ENCODE results near the gene OPCML.

OPCML gene

DNA sequence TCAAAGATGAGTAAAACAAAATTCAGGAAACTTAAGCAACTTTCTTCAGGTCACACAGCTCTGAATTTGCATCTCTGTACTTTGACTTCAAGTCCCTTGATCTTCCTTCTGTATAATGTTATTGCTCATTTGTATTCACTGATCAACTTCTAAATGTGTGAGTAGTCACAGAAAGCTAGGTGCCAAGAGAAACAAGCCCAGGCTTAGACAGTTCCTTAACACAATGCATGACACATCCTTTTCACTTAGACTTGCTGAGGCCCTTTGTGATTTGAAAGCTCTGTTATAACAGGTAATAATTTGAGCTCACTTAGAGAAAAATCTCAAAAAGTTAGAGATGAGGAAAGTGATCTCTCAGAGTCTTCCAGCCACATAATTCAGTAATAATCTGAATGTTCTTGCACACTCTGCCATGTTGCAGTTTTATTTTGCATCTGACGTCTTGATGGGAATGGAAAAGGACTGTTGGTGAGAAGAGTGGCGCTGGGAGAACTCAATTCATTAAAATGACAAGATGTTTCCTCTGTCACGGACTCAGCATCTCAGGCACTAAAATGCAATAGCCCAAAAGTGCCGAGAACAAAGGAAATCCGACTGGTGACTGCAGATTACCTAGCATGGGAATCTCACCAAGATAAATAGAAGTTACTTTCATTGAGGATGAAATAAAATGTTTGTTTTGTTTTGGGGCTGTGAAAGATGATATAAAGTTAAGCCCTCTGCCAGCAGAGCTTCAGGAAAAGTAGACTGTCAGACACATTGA is 665.3 kb downstream of the OPCML start:
- DNase-seq, result no peak

DNA sequence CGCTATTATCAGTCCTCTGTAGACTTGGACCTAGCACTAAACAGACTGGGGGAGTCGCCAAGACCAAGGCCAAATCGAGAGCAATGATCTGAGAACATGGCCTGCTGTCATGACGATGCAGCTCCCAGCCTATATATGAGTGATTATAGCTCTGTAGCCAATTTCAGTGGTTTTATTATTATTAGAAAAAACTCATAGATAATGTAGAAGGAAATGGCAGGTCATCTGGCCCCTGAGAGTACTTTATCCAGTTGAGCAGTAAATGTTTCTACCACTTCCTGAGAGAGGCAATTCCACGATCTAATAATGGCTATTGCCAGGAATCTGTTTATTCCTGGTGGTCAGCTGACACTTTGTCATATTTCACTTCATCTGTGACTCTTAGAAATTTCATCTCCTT is 666.7 kb downstream of the OPCML start:
- DNase-seq, result no peak

DNA sequence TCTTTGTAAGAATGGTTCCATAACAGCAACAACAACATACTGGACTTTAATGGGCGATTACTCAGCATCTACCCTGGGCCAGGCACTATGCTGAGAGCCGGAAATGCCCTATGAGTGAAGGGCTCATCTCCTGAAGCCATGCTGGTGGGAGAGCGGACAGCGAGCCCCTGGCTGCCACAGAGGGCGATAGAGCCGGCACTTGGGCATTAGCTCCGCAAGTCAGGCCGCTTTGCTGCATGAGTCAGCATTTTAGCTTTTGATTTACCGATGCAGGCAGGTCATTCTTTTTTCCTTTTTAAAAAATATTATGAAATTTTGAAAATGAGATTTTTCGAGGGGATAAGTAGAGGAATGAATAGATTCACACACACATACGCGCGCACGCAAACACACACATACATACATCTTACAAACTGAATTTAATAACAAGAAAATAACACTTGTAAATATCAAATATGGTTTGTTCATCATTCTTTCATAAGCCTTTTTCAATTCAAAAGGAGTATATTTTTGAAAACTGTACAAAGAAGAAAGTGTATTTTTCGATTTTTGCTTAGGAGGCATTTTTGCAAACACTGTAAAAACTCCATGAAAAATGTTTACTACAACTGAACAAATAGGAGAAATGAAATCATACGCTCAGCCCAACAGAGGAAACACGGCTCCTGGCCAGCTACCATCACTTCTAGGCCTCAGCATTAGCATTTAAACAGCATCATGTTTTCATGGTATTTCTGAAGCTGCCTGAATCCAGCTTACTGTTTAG is 667.3 kb downstream of the OPCML start:
- no peak for DNase-seq

DNA sequence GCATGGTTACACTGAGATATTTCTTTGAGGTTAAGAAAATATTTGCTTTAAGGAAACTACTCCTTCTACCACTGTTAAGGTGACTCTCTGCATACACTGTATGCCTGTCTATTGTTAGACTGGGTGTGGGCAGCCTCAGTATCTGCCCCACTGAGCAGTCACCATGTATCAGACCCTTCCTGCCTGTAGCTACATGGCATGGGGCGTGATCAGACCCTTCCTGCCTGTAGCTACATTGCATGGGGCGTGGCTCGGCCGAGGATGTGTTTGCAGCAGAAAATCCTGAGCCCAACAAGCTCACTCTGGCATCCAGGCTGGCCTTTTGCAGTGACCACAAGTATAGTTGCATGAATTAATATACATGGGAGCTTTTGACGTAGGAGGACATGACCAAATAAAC is 669.4 kb downstream of the OPCML start:
- no peak for DNase-seq

DNA sequence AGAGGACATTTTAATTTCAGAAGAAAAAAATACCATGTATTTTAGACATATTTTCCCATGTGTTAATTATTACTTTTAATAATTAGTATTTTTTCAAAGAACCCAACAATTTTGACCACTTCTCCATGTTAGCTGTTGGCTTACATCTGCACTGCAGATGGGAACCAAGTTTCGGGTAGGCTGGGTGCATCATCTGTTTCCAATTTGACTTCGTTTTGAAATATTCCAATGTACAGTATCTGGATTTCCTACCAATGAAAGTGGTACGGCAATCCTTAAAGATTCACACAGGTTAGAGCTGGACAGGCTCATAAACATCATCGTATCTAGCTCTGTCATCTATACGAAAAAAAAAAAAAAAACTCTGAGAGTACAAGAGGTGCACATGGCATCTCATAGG is 670.2 kb downstream of the OPCML start:
- no peak for DNase-seq

DNA sequence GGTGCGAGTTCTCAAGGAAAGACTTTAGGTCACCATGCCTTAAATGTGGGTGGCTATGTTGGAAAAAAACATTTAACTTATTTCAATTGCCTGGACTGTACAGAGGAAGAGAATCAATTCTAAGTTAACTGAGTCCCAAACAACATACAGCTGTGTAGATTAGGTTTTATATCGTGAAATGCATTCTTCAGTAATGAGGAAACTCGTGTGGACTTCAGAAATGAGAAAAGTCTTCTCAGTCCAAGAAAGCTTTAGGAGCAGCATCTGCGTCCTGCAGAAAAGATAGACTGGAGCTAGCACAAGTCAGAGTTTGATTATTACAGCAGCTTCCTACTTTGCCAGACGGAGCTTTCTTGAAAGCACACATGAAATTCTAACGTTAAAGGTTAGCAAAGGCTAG is 673.0 kb downstream of the OPCML start:
- no peak for DNase-seq

DNA sequence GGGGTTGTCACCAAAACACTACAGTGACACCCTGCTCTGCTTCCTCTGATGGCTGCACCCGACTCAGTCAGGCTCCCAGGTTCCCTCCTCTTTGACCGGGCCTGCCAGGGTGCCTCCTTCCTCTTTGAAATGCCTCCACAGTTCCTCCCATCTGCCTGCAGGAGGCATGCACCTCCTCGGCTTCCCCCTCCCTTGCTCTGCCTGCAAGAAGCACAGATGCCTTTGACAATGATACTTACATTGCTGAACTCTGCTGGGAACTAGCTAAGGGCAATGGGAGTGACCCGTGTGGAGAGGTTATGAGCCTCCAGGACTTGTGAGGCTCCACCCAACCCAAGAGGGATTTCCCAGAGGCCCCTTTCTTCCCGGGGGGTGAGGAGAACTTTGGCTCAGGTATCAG is 674.1 kb downstream of the OPCML start:
- no peak for DNase-seq

DNA sequence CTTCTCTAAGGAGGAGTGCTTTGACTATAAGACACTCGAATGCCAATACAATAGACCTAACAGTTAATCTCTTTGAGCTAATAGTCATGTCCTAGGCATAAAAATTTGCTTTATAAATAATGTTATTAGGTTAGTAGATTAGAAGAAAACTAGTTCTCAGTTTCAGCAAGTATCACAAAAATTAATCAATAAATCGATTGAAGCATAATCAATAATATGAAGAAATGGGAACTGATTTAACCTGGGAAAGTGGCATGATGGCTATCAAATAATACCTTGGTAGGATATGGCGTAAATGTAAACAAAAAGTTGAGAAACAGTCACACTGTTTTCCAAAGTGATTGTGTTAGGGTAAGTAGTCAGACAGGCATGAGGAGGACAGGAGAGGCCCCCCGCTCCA is 676.3 kb downstream of the OPCML start:
- no peak for DNase-seq

DNA sequence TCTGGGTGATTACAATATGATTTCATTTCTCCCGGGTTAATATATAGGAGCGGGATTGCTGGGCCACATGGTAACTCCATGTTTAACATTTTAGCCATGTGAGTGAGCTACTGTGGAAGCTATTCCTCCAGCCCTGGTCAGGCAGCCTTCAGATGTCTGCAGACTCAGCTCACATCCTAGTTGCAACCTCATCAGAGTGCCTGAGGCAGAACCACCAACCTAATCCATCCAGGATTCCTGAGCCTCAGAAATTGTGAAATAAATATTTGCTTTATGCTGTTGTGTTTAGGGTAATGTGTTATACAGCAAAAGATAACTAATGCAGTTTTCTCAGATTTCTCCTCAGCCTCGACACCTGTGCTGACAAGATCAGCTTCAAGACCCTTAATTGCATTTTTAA is 676.8 kb downstream of the OPCML start:
- DNase-seq, result no peak

DNA sequence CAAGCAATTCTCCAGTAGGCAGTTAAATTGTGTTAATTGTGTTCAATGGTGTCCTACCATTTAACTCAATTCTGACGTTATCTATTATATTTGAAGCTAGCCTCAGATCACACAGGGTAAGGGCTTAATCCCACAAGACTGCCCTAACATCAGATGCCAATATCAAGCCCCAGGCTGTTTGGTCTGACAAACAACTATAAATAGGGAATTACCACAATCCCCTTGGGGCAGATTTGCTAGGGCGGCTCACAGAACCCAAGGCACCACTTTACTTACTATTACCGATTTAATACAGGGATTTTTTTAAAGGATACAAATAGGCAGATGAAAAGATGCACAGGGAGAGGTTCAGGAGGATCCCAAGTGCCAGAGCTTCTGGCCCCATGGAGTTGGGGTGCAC is 678.4 kb downstream of the OPCML start:
- DNase-seq, result no peak

DNA sequence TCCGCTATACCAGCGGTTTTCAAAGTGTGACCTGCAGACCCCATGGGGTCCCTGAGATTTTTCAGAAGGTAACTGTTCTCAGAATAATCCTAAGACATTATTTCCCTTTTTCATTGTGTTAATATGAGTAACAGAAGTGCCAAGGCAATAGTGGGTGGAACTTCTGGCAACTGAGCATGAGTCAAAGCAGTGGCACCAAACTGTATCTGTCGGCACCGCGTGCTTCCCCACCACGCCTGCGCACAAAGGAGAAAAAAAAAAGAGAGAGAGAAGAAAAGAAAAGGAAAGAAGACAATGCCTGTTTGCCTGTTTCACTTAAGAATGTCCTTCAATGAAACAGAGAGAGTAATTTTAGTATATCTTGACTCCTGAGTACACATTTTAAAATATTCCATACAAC is 679.9 kb downstream of the OPCML start:
- no peak for DNase-seq

DNA sequence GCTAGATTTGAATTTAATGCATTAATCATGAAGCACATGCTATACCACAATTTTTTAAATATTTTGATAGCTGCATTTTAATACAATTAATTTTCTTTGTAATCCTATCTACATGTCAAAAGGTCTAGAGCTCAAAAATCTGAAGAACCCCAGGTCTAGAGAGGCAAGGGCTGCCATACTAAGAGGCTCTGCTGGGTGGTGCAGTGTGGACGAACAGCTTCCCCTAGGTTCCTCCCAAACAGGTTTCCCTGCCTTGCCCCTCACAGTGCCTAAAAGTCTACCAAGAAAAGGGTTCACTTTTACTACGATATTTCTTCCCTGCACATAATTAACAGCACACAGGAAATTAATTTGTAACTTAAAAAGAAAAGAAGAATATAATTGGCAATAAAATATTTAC is 681.1 kb downstream of the OPCML start:
- DNase-seq, result no peak

DNA sequence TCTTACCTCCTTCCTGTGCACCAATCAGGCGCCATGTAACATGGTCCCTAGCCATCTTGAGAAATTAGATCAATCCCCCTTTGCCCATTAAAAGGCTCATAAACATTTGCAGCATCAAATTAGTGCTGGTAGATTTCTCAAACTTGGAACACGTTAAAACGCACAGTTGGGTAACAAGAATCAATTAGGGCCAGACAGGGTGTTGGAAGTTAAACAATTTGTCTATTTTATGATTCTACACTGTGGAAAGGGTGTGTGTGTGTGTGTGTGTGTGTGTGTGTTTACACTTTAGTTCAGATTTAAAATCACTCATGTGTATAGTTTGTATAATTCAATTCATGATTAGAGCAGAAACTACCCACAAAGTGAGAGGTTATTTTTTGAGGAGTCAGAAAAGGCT is 682.0 kb downstream of the OPCML start:
- DNase-seq, result no peak

DNA sequence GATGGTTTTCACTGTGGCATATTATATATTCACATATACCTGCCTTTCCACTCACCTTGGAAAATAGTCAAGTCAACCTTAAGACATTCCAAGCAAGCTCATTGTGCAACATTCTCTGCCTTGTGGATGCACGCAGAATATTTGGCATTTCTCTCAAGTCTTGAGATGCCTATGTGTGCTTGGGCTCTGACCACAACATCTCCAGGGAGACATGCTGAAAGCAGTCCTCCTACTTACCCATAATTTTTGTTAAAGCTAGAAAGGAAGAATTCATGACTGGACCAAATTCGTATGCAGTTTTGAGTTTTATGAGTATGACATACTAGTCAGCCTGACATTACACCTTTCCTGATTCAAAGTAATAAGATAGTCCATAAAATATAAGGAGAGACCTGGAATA is 684.0 kb downstream of the OPCML start:
- no peak for DNase-seq

DNA sequence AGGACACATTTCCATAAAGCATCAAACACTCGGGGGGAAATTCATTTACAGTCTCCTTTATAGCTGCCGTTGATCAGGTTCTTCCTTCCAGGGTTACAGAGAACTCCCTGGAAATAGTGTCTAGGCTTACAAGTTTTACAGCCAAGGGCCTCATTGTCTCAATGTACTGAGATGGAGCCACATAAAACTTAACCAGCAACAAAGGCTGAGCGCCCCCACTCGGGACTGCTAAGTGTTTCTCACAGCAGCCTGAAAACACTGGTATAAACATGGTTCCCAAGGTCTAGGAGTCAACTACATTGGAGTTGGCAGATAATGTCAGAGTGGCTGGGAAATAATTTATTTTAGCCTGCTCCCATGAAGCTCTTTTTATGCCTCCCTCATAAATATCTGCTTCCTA is 686.2 kb downstream of the OPCML start:
- no peak for DNase-seq

DNA sequence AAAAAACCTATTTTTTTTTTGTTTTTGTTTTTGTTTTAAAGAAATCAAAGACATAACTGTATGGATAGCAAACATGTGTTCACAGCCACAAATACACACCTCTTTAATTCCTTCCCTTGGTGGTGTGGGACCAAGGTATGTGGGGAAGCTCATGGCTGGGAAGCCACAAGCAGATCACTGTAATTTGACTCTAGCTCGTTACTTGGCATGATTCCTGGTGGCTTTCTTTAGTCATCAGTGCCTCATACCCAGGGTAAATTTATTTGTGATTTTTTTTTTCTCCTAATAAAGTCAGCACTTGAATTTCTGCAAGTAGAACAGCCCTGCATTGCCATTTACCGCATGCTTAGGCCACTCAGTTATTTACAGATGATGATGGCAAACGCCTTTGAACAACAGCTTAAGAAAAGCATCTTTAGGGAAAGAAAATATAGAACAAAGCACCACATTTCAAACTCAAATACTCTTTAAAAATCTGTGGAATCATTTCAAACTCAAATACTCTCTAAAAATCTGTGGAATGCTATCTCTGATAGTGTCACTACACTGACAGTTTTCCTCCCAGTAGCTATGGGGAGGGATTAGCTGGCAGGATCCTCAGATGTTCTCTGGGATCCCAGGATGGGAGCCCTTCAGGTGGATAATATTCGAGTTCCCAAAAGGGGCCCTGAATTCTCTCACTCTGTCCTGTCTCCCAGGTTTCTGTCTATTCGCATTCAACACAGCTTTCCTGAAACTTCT is 687.2 kb downstream of the OPCML start:
- DNase-seq, result no peak

DNA sequence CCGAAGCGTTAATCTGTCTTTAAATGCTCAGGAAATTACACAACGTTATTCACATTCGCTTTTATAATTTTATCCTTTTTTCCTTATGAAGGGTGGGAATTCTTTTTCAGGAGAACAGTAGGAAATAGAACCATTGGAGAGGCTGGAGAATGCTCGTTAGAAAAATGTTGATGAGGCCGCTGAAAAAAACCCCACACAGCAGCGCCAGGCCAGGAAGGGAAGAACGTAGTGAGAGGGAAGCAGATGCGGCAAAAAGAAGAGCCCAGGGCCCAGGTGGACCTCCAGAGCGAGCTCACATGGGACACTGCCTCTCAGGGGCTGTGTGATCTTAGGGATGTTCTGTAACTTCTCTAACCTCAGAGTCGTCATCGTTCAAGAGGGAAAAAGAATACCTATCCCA is 691.6 kb downstream of the OPCML start:
- no peak for DNase-seq

DNA sequence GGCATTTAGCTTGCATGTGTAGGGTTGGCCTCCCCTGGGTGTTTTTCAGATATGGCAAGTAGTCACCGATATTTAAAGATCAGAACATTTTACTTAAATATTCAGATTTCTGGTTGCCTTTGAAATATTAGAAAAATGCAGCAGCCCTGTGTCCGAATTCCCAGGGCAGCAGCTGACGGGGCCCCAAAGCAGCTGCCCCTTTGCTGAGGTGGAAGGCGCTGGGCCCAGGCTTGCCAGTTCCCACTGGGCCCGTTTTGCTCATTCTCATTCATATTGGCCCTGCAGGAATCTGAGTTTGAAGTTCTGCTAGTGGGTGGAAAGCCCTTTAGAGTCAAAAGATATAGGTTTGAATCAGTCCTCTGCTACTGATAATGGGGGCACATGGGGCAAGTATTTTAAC is 692.1 kb downstream of the OPCML start:
- no peak for DNase-seq

DNA sequence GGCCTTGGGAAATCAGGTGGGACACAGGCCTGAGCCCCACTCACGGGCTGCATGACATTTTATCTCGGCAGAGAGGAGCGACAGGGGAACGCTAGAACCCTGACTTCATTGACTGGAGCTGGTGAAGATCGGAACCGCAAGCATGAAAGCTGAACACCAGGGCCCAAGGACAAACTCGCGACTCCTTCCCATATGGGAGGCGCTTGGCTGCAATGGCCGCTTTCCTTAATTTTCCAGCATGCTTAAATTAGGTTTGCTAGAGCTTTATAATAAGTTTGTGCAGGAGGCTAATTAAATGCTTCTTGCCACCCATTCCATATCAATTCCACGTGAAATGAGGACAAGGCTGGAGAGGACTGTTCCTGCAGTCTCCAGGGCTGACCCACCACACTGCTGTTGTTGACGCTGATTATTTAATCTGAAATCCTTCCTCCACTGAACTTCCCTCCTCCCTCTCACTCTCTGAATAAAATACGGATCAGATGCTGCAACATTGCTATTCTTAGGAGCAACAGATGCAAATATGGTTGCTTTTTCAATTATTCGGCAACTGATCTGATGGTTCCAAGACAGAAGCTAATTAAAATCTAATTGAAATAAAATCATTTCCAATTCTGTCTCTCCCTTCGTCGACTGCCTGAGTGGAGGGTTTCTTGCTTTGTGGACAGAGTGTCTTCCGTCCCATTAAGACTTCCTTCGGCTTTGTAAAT is 692.9 kb downstream of the OPCML start:
- DNase-seq, result no peak

DNA sequence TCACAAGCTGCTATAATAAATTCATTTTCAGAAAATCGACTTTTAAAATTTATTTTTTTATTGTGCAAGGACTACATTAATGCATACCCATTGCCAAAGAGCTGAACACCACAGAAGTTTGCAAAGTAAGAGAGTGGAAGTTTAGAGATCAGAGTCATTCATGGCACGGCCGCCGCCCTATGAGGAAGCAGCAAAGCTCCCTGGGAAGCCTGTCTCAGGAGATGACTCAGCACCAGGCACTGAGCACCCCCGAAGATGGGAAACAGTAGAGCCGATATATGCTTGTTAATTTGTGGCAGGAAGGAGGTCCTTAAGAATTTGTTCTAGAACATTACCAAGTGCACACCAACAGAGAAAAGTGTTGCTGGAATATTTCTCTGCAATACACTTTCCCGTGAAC is 693.7 kb downstream of the OPCML start:
- DNase-seq, result no peak

DNA sequence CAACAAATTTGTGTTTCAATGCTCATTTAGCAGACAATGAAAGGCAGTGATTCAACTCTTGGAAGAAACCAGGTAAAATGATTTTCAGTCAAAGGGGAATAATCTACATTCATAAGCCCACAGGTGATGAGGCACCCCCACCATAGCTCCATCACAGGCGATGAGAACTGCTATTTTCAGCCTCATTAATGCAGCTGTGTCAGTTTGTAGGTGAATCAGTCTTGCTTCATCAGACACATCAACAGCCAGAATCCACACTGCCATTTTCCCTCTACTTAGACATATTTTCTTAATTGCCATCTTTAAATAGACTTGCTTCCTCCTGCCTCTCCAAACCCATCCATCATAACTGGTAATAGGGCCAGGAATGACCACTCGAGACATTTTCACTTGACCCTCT is 701.0 kb downstream of the OPCML start:
- no peak for DNase-seq

DNA sequence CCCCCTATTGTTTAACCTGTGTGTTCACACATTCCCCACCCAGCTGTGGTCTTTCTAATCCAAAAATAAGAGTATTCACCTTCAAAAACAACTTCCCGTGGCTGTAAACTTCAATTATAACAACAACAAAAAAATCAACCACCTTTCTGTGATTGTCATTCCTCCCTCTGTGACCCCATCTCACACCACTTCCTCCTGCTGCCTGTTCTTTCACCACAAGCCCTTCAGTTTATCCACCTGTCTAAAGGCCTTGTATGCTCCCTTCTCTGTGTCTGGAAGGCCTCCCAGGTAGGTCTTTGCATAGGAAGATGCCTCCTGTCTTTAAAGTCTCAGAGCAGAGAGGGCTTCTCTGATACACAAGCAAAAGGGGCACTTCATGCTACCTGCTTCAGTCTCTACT is 707.7 kb downstream of the OPCML start:
- no peak for DNase-seq

DNA sequence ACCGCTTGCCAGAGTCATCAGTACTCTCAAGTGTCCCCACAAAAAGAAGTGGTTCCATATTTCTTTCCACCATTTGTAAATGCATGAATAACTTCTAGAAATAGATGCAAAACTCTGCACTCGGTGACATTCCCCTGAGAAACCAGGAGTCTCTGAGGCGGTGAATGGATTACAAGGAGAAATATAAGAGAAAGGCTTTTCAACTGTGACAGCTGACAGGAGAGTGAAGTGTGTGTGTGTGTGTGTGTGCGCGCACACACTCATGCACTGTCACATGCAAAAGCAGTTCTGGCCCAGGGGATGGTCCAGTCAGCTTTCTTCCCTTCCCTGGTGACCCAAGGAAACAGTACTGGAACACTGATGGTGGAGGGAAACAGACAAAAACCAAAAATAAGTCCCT is 710.0 kb downstream of the OPCML start:
- no peak for DNase-seq
